H1 (cell line): ENCODE data around the gene METTL21C. TPM values are rescaled to one million over a fixed set of nuclear protein-coding genes. Genes with fewer than 3 reads are reported as not detected.

Source experiments
- CTCF ChIA-PET: fragments of 300-600 bp; sonication (Branson Sonifier 250); formaldehyde crosslinking; loops from one replicate; lab custom pipeline; 2021; ENCODE audit not compliant: partially characterized antibody; lab: Charles Lee
- POLR2A ChIA-PET: fragments of 300-600 bp; sonication (Branson Sonifier 250); formaldehyde crosslinking; loops from one replicate; lab custom pipeline; 2021; ENCODE audit warnings: inconsistent platforms; ENCODE audit not compliant: partially characterized antibody; lab: Charles Lee
- DNase-seq, 2 experiments: peaks; one replicate each; pipeline versions ENCODE4 v3.0.0 to v3.0.0-alpha.2; 2010 to 2022; ENCODE audit warnings: low spot score in 2 of 2, low read depth in 1 of 2, mixed read lengths in 1 of 2
- FAIRE-seq: peaks from 2 replicates; lab custom pipeline; 2011; peaks lifted over from hg19 to GRCh38; lab: Jason Lieb, UNC
- H2AFZ ChIP-seq: 2 replicates; pipeline ENCODE4 v1.8.1; 2012; ENCODE audit warnings: low read length, inconsistent platforms
- H2AK5ac ChIP-seq: 2 replicates; pipeline ENCODE4 v1.6.1; 2013; ENCODE audit warnings: low read depth, low read length
- H2BK120ac ChIP-seq: replicated peaks from 2 replicates; pipeline ENCODE3; 2013; ENCODE audit warnings: low read depth, low read length, inconsistent platforms
- H2BK12ac ChIP-seq: 2 replicates; pipeline ENCODE4 v1.6.1; 2013; ENCODE audit warnings: low read depth, low read length
- H2BK15ac ChIP-seq: 2 replicates; pipeline ENCODE4 v1.6.1; 2013; ENCODE audit warnings: low read length
- H2BK20ac ChIP-seq: 2 replicates; pipeline ENCODE4 v1.6.1; 2013; ENCODE audit warnings: low read length
- H2BK5ac ChIP-seq: 2 replicates; pipeline ENCODE4 v1.6.1; 2013; ENCODE audit warnings: low read depth, low read length
- H3K14ac ChIP-seq: 2 replicates; pipeline ENCODE4 v1.6.1; 2013; ENCODE audit warnings: inconsistent platforms; ENCODE audit not compliant: insufficient read length
- H3K18ac ChIP-seq: 2 replicates; pipeline ENCODE4 v1.6.1; 2013; ENCODE audit warnings: low read length; ENCODE audit errors: extremely low read depth
- H3K23ac ChIP-seq: 2 replicates; pipeline ENCODE4 v1.6.1; 2013; ENCODE audit warnings: inconsistent platforms; ENCODE audit not compliant: insufficient read length
- H3K23me2 ChIP-seq: 2 replicates; pipeline ENCODE4 v1.6.1; 2013; ENCODE audit warnings: low read depth, low read length
- H3K27ac ChIP-seq: 2 replicates; pipeline ENCODE4 v1.6.1; 2011; ENCODE audit warnings: low read depth, low read length, inconsistent platforms
- H3K27me3 ChIP-seq, 4 experiments: replicated peaks in 1 of 4; 1 replicate in 1 of 4; 2 replicates in 3 of 4; pipeline versions ENCODE4 v1.6.1 to v1.8.1; 2011 to 2013; ENCODE audit warnings: low read length in 3 of 4, mild to moderate bottlenecking in 3 of 4, inconsistent platforms in 2 of 4, mixed read lengths in 2 of 4, moderate library complexity in 1 of 4; ENCODE audit not compliant: control insufficient read depth in 3 of 4, insufficient read depth in 3 of 4; ENCODE audit errors: extremely low read depth in 1 of 4
- H3K36me3 ChIP-seq, 4 experiments: 2 replicates each; pipeline versions ENCODE4 v1.6.1 to v1.8.1; 2011 to 2013; ENCODE audit warnings: mild to moderate bottlenecking in 4 of 4, low read length in 3 of 4, moderate library complexity in 2 of 4, control low read depth in 1 of 4, inconsistent platforms in 1 of 4; ENCODE audit not compliant: insufficient read depth in 4 of 4, control insufficient read depth in 2 of 4
- H3K4ac ChIP-seq: replicated peaks from 2 replicates; pipeline ENCODE3; 2013; ENCODE audit warnings: low read length, low read depth, mixed read lengths, inconsistent platforms; ENCODE audit not compliant: insufficient read length
- H3K4me1 ChIP-seq, 4 experiments: replicated peaks in 1 of 4; 1 replicate in 1 of 4; 2 replicates in 3 of 4; pipeline versions ENCODE4 v1.6.1 to v1.8.1; 2011 to 2013; ENCODE audit warnings: low read length in 3 of 4, inconsistent platforms in 2 of 4, mixed read lengths in 1 of 4; ENCODE audit not compliant: insufficient read depth in 4 of 4, control insufficient read depth in 3 of 4
- H3K4me2 ChIP-seq, 2 experiments: 2 replicates each; pipeline versions ENCODE4 v1.6.1 to v1.8.1; 2011 to 2013; ENCODE audit warnings: low read depth in 2 of 2, low read length in 2 of 2, control low read depth in 1 of 2, inconsistent platforms in 1 of 2, mild to moderate bottlenecking in 1 of 2; ENCODE audit not compliant: insufficient read depth in 1 of 2
- H3K4me3 ChIP-seq, 4 experiments: fragments of 200-600, 300-600 bp in 1 of 4; sonication (generic), shearing (Covaris generic), sonication (Bioruptor Twin) in 1 of 4; 2 replicates each; pipeline versions ENCODE4 v1.5.1 to v1.8.1; 2011 to 2016; ENCODE audit warnings: low read length in 4 of 4, low read depth in 3 of 4, control low read depth in 2 of 4, inconsistent platforms in 2 of 4, mild to moderate bottlenecking in 2 of 4, mixed read lengths in 1 of 4, moderate library complexity in 1 of 4; ENCODE audit not compliant: insufficient read depth in 2 of 4; ENCODE audit errors: extremely low read depth in 1 of 4
- H3K56ac ChIP-seq: replicated peaks from 2 replicates; pipeline ENCODE3; 2013; ENCODE audit warnings: low read depth, mild to moderate bottlenecking, mixed read lengths, low read length, inconsistent platforms; ENCODE audit not compliant: insufficient read length
- H3K79me1 ChIP-seq: 2 replicates; pipeline ENCODE4 v1.6.1; 2013; ENCODE audit warnings: low read depth, low read length, control low read depth
- H3K79me2 ChIP-seq, 2 experiments: 2 replicates each; pipeline versions ENCODE4 v1.6.1 to v1.8.1; 2012 to 2013; ENCODE audit warnings: low read length in 2 of 2, mild to moderate bottlenecking in 2 of 2, inconsistent platforms in 1 of 2; ENCODE audit not compliant: insufficient read depth in 2 of 2, control insufficient read depth in 1 of 2
- H3K9ac ChIP-seq, 4 experiments: replicated peaks in 1 of 4; 1 replicate in 1 of 4; 2 replicates in 3 of 4; pipeline versions ENCODE4 v1.6.1 to v1.8.1; 2011 to 2013; ENCODE audit warnings: low read depth in 3 of 4, low read length in 3 of 4, control low read depth in 2 of 4, mild to moderate bottlenecking in 2 of 4, moderate library complexity in 2 of 4, inconsistent platforms in 1 of 4; ENCODE audit errors: extremely low read depth in 1 of 4
- H3K9me3 ChIP-seq, 2 experiments: 2 replicates each; pipeline versions ENCODE4 v1.6.1 to v1.8.1; 2012 to 2013; ENCODE audit warnings: mild to moderate bottlenecking in 2 of 2, moderate library complexity in 2 of 2, control low read depth in 1 of 2, inconsistent platforms in 1 of 2, low read depth in 1 of 2, low read length in 1 of 2, mixed read lengths in 1 of 2; ENCODE audit not compliant: insufficient read depth in 2 of 2
- H4K20me1 ChIP-seq, 2 experiments: replicated peaks in 1 of 2; 2 replicates each; pipeline versions ENCODE3 to v1.8.1; 2011 to 2013; ENCODE audit warnings: inconsistent platforms in 2 of 2, low read length in 2 of 2, mild to moderate bottlenecking in 1 of 2; ENCODE audit not compliant: insufficient read depth in 2 of 2, control insufficient read depth in 1 of 2
- H4K5ac ChIP-seq: 2 replicates; pipeline ENCODE4 v1.6.1; 2013; ENCODE audit warnings: low read length, low read depth, mixed read lengths, inconsistent platforms; ENCODE audit not compliant: insufficient read length
- H4K8ac ChIP-seq: 2 replicates; pipeline ENCODE4 v1.8.0; 2013; ENCODE audit warnings: mild to moderate bottlenecking, moderate library complexity, low read length, inconsistent platforms; ENCODE audit not compliant: insufficient read depth; ENCODE audit errors: extremely low read depth
- H4K91ac ChIP-seq: replicated peaks from 2 replicates; pipeline ENCODE3; 2013; ENCODE audit warnings: low read length, mixed read lengths, inconsistent platforms; ENCODE audit not compliant: insufficient read length
- CHD1 ChIP-seq: IDR thresholded peaks from 2 replicates; pipeline ENCODE4 v1.6.1; 2012; ENCODE audit warnings: low read depth, low read length, improper control_type of control experiment
- CHD2 ChIP-seq: IDR thresholded peaks from 2 replicates; pipeline ENCODE4 v1.6.1; 2012; ENCODE audit warnings: low read length, improper control_type of control experiment
- CREB1 ChIP-seq: IDR thresholded peaks from 2 replicates; pipeline ENCODE4 v1.6.1; 2012; ENCODE audit warnings: inconsistent platforms
- FOSL1 ChIP-seq: IDR thresholded peaks from 2 replicates; pipeline ENCODE4 v1.6.1; 2011; ENCODE audit warnings: mild to moderate bottlenecking, low read depth, low read length, moderate library complexity; ENCODE audit not compliant: insufficient read depth
- JUND ChIP-seq: IDR thresholded peaks from 2 replicates; pipeline ENCODE4 v1.6.1; 2011; ENCODE audit warnings: mild to moderate bottlenecking, improper control_type of control experiment, low read length
- KDM1A ChIP-seq: fragments of 200-600, 300-600 bp; sonication (generic); IDR thresholded peaks from 2 replicates; pipeline ENCODE4 v1.7.1; 2016; ENCODE audit warnings: mild to moderate bottlenecking, low read length, borderline replicate concordance
- PHF8 ChIP-seq: fragments of 200-600 bp; sonication (generic); conservative IDR thresholded peaks from 2 replicates; pipeline ENCODE4 v1.7.1; 2012; ENCODE audit warnings: low read depth, mild to moderate bottlenecking, inconsistent platforms, low read length, moderate library complexity
- POLR2AphosphoS5 ChIP-seq: IDR thresholded peaks from 2 replicates; pipeline ENCODE4 v1.6.1; 2011; ENCODE audit warnings: low read depth, low read length
- RBBP5 ChIP-seq: IDR thresholded peaks from 2 replicates; pipeline ENCODE4 v1.7.1; 2012; ENCODE audit warnings: low read depth, mild to moderate bottlenecking, inconsistent platforms, low read length, moderate library complexity, borderline replicate concordance
- SRF ChIP-seq: IDR thresholded peaks from 2 replicates; pipeline ENCODE4 v1.6.1; 2011; ENCODE audit warnings: mild to moderate bottlenecking, low read depth, low read length, moderate library complexity
- TAF1 ChIP-seq: IDR thresholded peaks from 2 replicates; pipeline ENCODE4 v1.6.1; 2011; ENCODE audit warnings: mild to moderate bottlenecking, low read depth, low read length
- YY1 ChIP-seq: IDR thresholded peaks from 2 replicates; pipeline ENCODE4 v1.6.1; 2011; ENCODE audit warnings: low read depth, mild to moderate bottlenecking, low read length
- WGBS, 2 experiments: shearing (Covaris generic) in 1 of 2; methylation state at CpG; one replicate each; pipeline versions ENCODE4 v1.1.6 to v1.1.7; 2013 to 2015; ENCODE audit warnings: low lambda C conversion rate in 2 of 2, mixed read lengths in 2 of 2, inconsistent platforms in 1 of 2, low coverage in 1 of 2, missing lambda C conversion rate in 1 of 2; ENCODE audit not compliant: insufficient replicate concordance in 2 of 2, insufficient coverage in 1 of 2, insufficient read length in 1 of 2; ENCODE audit errors: extremely low coverage in 1 of 2, missing lambda C conversion rate in 1 of 2; 5-methylcytosine and 5-hydroxymethylcytosine counted together
- polyA plus RNA-seq, 7 experiments: library from polyadenylated mRNA; depleted of rRNA in 3 of 7; stranded (reverse) in 5 of 7; unstranded in 2 of 7; fragments of >200 nt in 5 of 7; fragments of 200-250 nt in 2 of 7; gene quantifications; 1 replicate in 5 of 7; 2 replicates in 1 of 7; 4 replicates in 1 of 7; pipeline versions ENCODE4 v1.2.1 to v1.2.3, GENCODE V29; 2011 to 2013; ENCODE audit warnings: missing spikeins in 2 of 7, mixed read lengths in 2 of 7
- total RNA-seq: library from RNA; stranded (reverse); fragmentation: NEBNext Ultra II Directional; extraction: Animal tissue kit (Norgen Biotek cat#: 25700); gene quantifications from 2 replicates; pipeline ENCODE4 v1.2.1, GENCODE V29; 2021
- TF ChIP-seq, protein P1 (sequence below): IDR thresholded peaks from 2 replicates; pipeline ENCODE4 v1.6.1; 2011; ENCODE audit warnings: low read length, improper control_type of control experiment

The METTL21C gene
- total and polyA plus RNA-seq, 2 of the 8 experiments (the other 6 are each of a cell fraction or from before 2014, with no cell fraction given), result not detected

DNA sequence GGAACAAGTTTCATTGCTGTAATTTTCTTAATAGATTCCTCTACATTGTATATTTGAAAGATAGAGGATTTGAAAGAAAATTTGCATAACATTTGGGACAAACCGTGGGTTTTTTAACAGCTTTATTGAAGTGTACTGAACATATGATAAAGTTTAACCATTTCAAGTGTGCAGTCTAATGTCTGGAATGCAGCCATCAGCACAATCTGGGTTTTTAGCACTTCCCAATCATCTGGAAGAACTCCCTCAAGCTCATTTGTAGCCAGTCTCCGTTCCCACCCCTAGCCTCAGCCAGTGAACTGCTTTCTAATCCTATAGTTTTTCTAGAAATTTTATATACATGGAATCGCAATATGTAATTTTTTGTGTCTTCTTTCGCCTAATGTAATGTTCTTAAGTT, 12.6 kb downstream of the METTL21C start:
- H3K79me1 ChIP-seq, result no peaks in the 10 kb centered on the region
- no peak overlapping the region for H4K91ac ChIP-seq
- 80% methylated on average over 4 of the region's 4 CpGs; no CpG with 5 or more reads in 1 of the 2 experiments for WGBS, 2 experiments
- no peak overlapping the region for H3K27ac ChIP-seq
- no peak overlapping the region for H3K56ac ChIP-seq
- H3K18ac ChIP-seq, result no peak overlapping the region
- no peaks in the 10 kb centered on the region; the same call in 1 of the 2 replicates for H3K23me2 ChIP-seq
- no peak overlapping the region for H2BK20ac ChIP-seq
- H4K8ac ChIP-seq, result no peak overlapping the region
- no peaks in the 10 kb centered on the region for H4K20me1 ChIP-seq
- H4K5ac ChIP-seq, result no peak overlapping the region
- H3K27me3 ChIP-seq, result no peaks in the 10 kb centered on the region
- TF ChIP-seq CHD2 (no peak), CHD1 (no peak), PHF8 (no peak), POLR2AphosphoS5 (no peak), FOSL1 (no peak), RBBP5 (no peak), TAF1 (no peak), KDM1A (no peak), CREB1 (no peak), YY1 (no peak), JUND (no peak), SRF (no peak)
- TF ChIP-seq, protein P1, sequence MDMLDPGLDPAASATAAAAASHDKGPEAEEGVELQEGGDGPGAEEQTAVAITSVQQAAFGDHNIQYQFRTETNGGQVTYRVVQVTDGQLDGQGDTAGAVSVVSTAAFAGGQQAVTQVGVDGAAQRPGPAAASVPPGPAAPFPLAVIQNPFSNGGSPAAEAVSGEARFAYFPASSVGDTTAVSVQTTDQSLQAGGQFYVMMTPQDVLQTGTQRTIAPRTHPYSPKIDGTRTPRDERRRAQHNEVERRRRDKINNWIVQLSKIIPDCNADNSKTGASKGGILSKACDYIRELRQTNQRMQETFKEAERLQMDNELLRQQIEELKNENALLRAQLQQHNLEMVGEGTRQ, result no peak
- no peaks in the 10 kb centered on the region; a peak in 2 of 7 replicates for H3K4me1 ChIP-seq
- H3K4me3 ChIP-seq, result no peak overlapping the region
- no peaks in the 10 kb centered on the region for H3K9me3 ChIP-seq
- H2AK5ac ChIP-seq, result no peak overlapping the region
- H2AFZ ChIP-seq, result no peak overlapping the region
- H3K79me2 ChIP-seq, result no peaks in the 10 kb centered on the region
- H2BK5ac ChIP-seq, result no peak overlapping the region
- DNase-seq, result no peak
- ChIA-PET CTCF (interaction anchor here (1.1 to 2.1 kb wide), 2 partner anchors 10 to 12 kb away, joined by 3 to 4 read pairs; no protein-coding TSS in a partner anchor), POLR2A (interaction anchor here (1.0 to 1.6 kb wide), 2 partner anchors 8 to 78 kb away, joined by 3 to 4 read pairs; no protein-coding TSS in a partner anchor)
- no peak overlapping the region for H3K9ac ChIP-seq
- no peak overlapping the region for H2BK120ac ChIP-seq
- H2BK12ac ChIP-seq, result no peak overlapping the region
- no peak overlapping the region for H3K23ac ChIP-seq
- FAIRE-seq, result no peak
- H3K4ac ChIP-seq, result no peak overlapping the region
- H2BK15ac ChIP-seq, result no peak overlapping the region
- H3K36me3 ChIP-seq, result peaks cover 0 to 25% (median 16%) of the 10 kb centered on the region in 4 experiments; a peak in 6 of 8 replicates
- no peak overlapping the region for H3K14ac ChIP-seq
- no peak overlapping the region for H3K4me2 ChIP-seq
